CD4-positive, CD25-positive, alpha-beta regulatory T cell (primary cell): Measurements from ENCODE around the gene ALDH1L1. TPM values are rescaled to one million over a fixed set of nuclear protein-coding genes. Genes with fewer than 3 reads are reported as not detected.

Experiments used
- ATAC-seq, 2 donors: fragments of 150-1000 bp; cut with Tn5 transposase; one replicate each; pipeline ENCODE4 v1.10.0; 2021; ENCODE audit warnings: low read depth in 2 of 2, moderate number of reproducible peaks in 2 of 2, moderate library complexity in 1 of 2
- DNase-seq, 3 donors: peaks; one replicate each; pipeline versions ENCODE4 v3.0.0 to v3.0.0-alpha.2; 2012 to 2022; ENCODE audit warnings: mixed read lengths in 1 of 3
- H3K27ac ChIP-seq: one replicate; pipeline ENCODE4 v1.7.0; 2013; ENCODE audit warnings: mild to moderate bottlenecking, low read length; ENCODE audit not compliant: insufficient read depth, poor library complexity, severe bottlenecking
- H3K27me3 ChIP-seq: one replicate; pipeline ENCODE4 v1.7.0; 2013; ENCODE audit warnings: low read length; ENCODE audit not compliant: control insufficient read depth, insufficient read depth
- H3K36me3 ChIP-seq: one replicate; pipeline ENCODE4 v1.7.0; 2013; ENCODE audit warnings: mild to moderate bottlenecking, low read length, moderate library complexity; ENCODE audit not compliant: control insufficient read depth, insufficient read depth
- H3K4me1 ChIP-seq: 2 replicates; pipeline ENCODE4 v1.7.0; 2013; ENCODE audit warnings: mild to moderate bottlenecking, low read length; ENCODE audit not compliant: insufficient read depth, control insufficient read depth, poor library complexity, severe bottlenecking
- H3K4me3 ChIP-seq: one replicate; pipeline ENCODE4 v1.7.0; 2013; ENCODE audit warnings: low read depth, mild to moderate bottlenecking, low read length, moderate library complexity
- H3K9me3 ChIP-seq, 2 experiments: 1 replicate in 1 of 2; 2 replicates in 1 of 2; pipeline ENCODE4 v1.7.0; 2013; ENCODE audit warnings: low read length in 2 of 2, mild to moderate bottlenecking in 1 of 2, moderate library complexity in 1 of 2; ENCODE audit not compliant: control insufficient read depth in 2 of 2
- H3K27ac Mint-ChIP-seq, 3 donors: one replicate each; pipeline ENCODE4 v1.8.0; 2020 to 2022; ENCODE audit warnings: mild to moderate bottlenecking in 3 of 3, mixed read lengths in 3 of 3, moderate library complexity in 2 of 3
- H3K27me3 Mint-ChIP-seq: one replicate; pipeline ENCODE4 v1.8.0; 2022; ENCODE audit warnings: mild to moderate bottlenecking, mixed read lengths
- H3K36me3 Mint-ChIP-seq: one replicate; pipeline ENCODE4 v1.8.0; 2020; ENCODE audit warnings: mixed read lengths
- H3K4me1 Mint-ChIP-seq, 4 donors: one replicate each; pipeline ENCODE4 v1.8.0; 2020 to 2022; ENCODE audit warnings: mixed read lengths in 4 of 4, mild to moderate bottlenecking in 1 of 4
- H3K4me3 Mint-ChIP-seq, 4 donors: one replicate each; pipeline ENCODE4 v1.8.0; 2020 to 2022; ENCODE audit warnings: mild to moderate bottlenecking in 4 of 4, mixed read lengths in 4 of 4, moderate library complexity in 3 of 4
- H3K9me3 Mint-ChIP-seq, 7 donors: one replicate each; pipeline ENCODE4 v1.8.0; 2020 to 2022; ENCODE audit warnings: mixed read lengths in 7 of 7, mild to moderate bottlenecking in 3 of 7, moderate library complexity in 2 of 7
- polyA plus RNA-seq, 4 donors: library from polyadenylated mRNA; unstranded; fragments of 300-500 nt; fragmentation: Illumina TruSeq; gene quantifications; one replicate each; pipeline ENCODE4 v1.2.3, GENCODE V29; 2021
- total RNA-seq: library from RNA; stranded (reverse); gene quantifications from one replicate; pipeline ENCODE4 v1.2.3, GENCODE V29; 2022

The ALDH1L1 gene
- total and polyA plus RNA-seq, 5 donors from 2014 or later = 0.08 TPM; not detected in 4

DNA sequence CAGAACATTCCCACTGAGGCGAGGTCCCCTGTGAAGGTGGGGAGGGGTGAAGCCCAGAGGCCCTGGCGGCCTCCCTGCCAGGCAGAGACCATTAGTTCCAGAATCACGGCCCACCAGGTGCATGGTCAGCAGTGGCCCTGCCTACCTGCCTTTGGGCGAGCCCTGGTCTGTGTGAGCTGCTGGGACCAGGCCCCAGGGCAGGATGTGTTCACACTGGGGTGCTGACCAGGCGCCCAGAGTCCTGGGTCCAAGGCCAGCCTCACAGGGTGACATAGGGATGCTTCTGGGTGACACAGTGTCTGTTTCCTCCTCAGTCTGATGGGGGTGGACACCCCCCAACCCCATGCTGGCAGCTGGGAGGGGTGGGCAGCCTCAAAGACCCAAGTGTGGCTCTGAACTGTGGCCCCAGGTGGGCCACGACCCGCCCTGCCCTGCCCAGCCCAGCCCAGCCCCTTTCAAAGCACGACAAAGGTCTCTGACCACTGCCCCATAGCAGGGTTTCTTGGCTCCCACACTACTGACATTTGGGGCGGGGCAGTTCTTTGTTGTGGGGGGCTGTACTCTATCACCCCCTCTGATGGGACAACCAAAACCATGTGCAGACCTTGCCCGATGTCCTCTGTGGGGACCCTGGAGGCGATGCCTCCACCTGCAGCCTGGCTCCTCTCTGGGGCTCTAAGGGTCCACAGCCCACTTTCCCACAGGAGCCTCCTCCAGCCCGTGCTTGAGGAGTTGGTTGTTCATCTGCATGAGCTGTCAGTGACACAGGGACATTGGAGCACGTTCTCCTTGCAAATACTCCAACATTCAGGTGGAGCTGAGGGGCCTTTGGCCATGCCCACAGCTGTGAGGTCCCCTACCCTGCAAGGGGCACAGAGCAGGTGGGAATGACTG, 51.6 kb downstream of the ALDH1L1 start:
- Histone ChIP-seq H3K27ac (no peak overlapping the region), H3K36me3 (no peaks in the 10 kb centered on the region), H3K4me1 (no peaks in the 10 kb centered on the region), H3K27me3 (no peaks in the 10 kb centered on the region), H3K9me3 (no peaks in the 10 kb centered on the region), H3K4me3 (no peak overlapping the region)
- H3K4me3 Mint-ChIP-seq = no peak overlapping the region
- no peaks in the 10 kb centered on the region for H3K9me3 Mint-ChIP-seq
- no peak for ATAC-seq
- H3K27me3 Mint-ChIP-seq = peaks cover 9% of the 10 kb centered on the region
- DNase-seq = no peak
- no peaks in the 10 kb centered on the region for H3K4me1 Mint-ChIP-seq
- H3K36me3 Mint-ChIP-seq = no peaks in the 10 kb centered on the region
- H3K27ac Mint-ChIP-seq = no peak overlapping the region

DNA sequence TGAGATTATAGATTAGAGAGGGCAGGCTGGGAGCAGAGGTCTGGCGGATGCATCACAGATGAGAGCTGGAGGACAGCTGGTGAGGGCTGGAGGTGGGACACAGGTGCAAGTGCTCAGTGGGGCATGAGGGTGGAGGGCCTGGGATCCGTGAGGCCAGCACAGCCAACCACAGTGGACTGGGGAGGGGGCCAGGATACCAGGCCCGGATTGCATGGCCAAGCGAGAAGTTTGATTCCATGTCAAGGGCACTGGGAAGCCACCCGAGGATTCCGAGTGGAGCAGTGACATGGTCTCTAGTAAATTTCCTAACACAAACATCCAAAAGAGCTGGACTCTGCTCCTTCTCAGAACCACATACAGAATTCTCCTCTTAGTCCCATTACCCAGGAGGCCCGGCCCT, 52.5 kb downstream of the ALDH1L1 start:
- Mint-ChIP-seq H3K27me3 (peaks cover 9% of the 10 kb centered on the region), H3K4me3 (no peak overlapping the region), H3K9me3 (no peaks in the 10 kb centered on the region), H3K4me1 (no peaks in the 10 kb centered on the region), H3K36me3 (no peaks in the 10 kb centered on the region), H3K27ac (no peak overlapping the region)
- no peak overlapping the region for H3K27ac ChIP-seq
- H3K9me3 ChIP-seq = no peaks in the 10 kb centered on the region
- H3K4me1 ChIP-seq = no peaks in the 10 kb centered on the region
- H3K36me3 ChIP-seq = no peaks in the 10 kb centered on the region
- no peaks in the 10 kb centered on the region for H3K27me3 ChIP-seq
- no peak overlapping the region for H3K4me3 ChIP-seq
- no peak for ATAC-seq
- no peak for DNase-seq

DNA sequence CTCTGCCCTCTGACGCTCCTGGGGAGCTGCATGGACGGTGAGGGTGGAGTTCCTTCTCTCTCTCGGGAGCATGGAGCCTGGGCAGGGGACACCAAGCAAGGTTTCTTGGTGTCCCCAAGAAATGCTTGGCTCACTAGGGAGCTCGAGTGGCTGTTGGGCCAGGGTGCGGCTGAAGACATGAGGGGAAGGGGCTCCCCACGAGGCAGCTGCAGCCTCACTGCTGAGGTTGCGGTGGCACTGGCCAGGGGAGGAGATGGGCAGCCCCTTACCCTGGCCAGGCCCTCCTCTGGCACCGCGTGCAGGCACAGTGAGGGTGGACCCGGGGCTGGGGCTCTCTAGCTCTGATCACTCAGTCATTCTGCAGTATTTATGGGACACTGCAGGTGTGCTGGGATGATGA, 52.9 kb downstream of the ALDH1L1 start:
- H3K4me1 Mint-ChIP-seq = no peaks in the 10 kb centered on the region
- Histone ChIP-seq H3K27ac (no peak overlapping the region), H3K9me3 (no peaks in the 10 kb centered on the region), H3K36me3 (no peaks in the 10 kb centered on the region), H3K4me3 (no peak overlapping the region), H3K4me1 (no peaks in the 10 kb centered on the region), H3K27me3 (no peaks in the 10 kb centered on the region)
- no peaks in the 10 kb centered on the region for H3K36me3 Mint-ChIP-seq
- H3K4me3 Mint-ChIP-seq = no peak overlapping the region
- peaks cover 0 to 1% (median 0%) of the 10 kb centered on the region in 7 donors for H3K9me3 Mint-ChIP-seq
- no peak overlapping the region for H3K27ac Mint-ChIP-seq
- peaks cover 9% of the 10 kb centered on the region for H3K27me3 Mint-ChIP-seq
- ATAC-seq (no peak), DNase-seq (no peak)

DNA sequence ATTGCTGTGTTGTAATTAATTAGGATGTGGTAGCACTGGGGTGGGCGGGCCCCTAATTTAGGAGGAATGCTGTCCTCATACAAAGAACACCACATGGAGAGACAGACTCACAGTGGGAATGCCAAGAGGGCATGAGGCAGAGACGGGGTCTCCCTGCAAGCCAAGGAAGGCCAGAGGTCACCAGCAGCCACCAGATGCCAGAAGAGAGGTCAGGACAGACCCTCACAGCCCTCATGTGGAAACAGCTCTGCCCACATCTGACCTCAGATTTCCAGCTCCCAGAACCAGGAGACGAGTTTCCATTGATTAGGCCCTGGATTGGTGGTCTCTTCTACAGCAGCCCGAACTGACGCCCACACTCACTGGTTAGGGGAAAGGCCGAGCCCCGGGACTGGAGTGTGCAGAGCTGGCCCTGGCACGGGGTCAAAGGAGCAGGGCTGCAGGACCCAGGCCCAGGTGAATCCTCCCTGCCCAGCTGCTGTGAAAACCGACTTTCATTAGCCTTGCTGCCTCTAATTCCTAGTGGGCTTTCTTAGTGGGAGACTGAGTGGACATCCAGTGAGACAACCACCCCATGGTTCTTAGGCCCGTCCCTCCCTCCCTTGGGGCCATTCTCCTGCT, 53.5 kb downstream of the ALDH1L1 start:
- H3K27me3 ChIP-seq = no peaks in the 10 kb centered on the region
- no peaks in the 10 kb centered on the region for H3K4me1 Mint-ChIP-seq
- H3K4me3 Mint-ChIP-seq = no peak overlapping the region
- DNase-seq (no peak), ATAC-seq (peak in 1 of 2 donors; percentile 25)
- no peaks in the 10 kb centered on the region for H3K9me3 ChIP-seq
- peaks cover 0 to 1% (median 0%) of the 10 kb centered on the region in 7 donors for H3K9me3 Mint-ChIP-seq
- H3K36me3 ChIP-seq = no peaks in the 10 kb centered on the region
- no peaks in the 10 kb centered on the region for H3K4me1 ChIP-seq
- no peaks in the 10 kb centered on the region for H3K36me3 Mint-ChIP-seq
- no peak overlapping the region for H3K27ac Mint-ChIP-seq
- no peak overlapping the region for H3K4me3 ChIP-seq
- H3K27ac ChIP-seq = no peak overlapping the region
- peaks cover 9% of the 10 kb centered on the region for H3K27me3 Mint-ChIP-seq

DNA sequence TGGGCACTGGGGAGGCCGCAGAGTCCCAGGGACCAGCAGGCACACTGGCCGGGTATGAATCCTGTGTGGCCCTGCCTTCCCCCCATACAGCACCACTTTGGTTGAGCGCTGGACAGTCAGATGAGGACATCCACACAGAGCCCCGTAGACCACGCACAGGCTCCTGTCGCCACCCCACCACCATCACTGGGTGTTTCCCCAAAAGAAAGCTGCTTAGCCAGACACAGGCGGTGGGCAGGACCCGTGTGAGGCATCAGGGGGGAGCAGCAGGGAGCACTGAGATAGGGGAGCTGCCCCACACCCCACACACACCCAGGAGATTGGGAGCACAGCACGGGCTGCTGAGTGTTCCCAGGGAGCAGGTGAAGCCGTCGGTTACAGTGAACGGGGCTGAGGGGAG, 54.1 kb downstream of the ALDH1L1 start:
- ATAC-seq = no peak
- Histone ChIP-seq H3K27me3 (no peaks in the 10 kb centered on the region), H3K4me3 (no peak overlapping the region), H3K4me1 (no peaks in the 10 kb centered on the region), H3K9me3 (no peaks in the 10 kb centered on the region), H3K36me3 (no peaks in the 10 kb centered on the region), H3K27ac (no peak overlapping the region)
- Mint-ChIP-seq H3K9me3 (peaks cover 0 to 1% (median 0%) of the 10 kb centered on the region in 7 donors), H3K4me1 (no peaks in the 10 kb centered on the region), H3K27me3 (peaks cover 4% of the 10 kb centered on the region), H3K4me3 (no peak overlapping the region), H3K36me3 (no peaks in the 10 kb centered on the region), H3K27ac (no peak overlapping the region)
- no peak for DNase-seq

DNA sequence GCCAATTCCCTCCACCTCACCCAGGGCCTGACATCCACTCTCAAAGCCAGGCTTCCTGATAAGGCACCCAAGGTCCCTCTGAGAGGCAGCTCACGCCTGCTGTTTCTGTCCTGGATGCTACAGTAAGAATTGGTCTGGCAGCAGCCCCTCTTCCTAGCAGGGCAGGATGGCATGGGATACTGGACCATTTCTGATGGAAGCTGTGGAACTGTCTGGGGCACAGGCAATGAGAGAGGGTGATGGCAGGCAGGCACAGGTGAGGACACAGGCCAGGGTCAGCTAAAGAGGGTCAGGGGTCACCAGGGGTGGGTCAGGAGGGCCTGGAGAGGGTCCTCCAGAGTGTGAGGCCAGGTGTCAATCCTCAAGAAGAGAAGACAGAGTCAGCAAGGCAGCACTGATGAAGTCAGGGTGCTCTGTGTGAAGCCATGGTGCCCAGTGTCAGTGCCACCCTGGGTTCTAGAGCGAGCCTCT, 54.6 kb downstream of the ALDH1L1 start:
- Histone ChIP-seq H3K4me3 (no peak overlapping the region), H3K27me3 (no peaks in the 10 kb centered on the region), H3K36me3 (no peaks in the 10 kb centered on the region), H3K4me1 (no peaks in the 10 kb centered on the region), H3K9me3 (no peaks in the 10 kb centered on the region), H3K27ac (no peak overlapping the region)
- Mint-ChIP-seq H3K9me3 (peaks cover 0 to 1% (median 0%) of the 10 kb centered on the region in 7 donors), H3K36me3 (no peaks in the 10 kb centered on the region), H3K4me1 (no peaks in the 10 kb centered on the region), H3K4me3 (no peak overlapping the region), H3K27ac (no peak overlapping the region), H3K27me3 (peaks cover 4% of the 10 kb centered on the region)
- DNase-seq = no peak
- no peak for ATAC-seq

DNA sequence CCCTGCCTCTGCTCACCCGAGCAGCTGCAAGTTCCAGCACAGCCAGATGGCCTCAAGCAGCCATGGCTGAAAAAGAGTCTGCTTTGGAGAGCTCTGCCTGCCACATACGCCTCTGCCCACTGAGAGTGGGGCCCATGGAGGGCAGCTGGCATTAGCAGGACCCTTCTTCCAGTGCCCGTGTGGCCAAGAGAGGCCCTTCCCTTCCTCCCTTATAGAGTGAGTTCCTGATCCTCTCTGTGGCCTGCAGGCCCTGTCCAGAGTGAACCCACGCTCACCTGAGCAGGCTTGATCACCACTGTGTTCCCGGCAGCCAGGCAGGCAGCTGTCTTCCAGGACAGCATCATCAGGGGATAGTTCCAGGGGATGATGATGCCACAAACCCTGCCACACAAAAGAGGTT, 55.0 kb downstream of the ALDH1L1 start:
- DNase-seq = no peak
- H3K27ac Mint-ChIP-seq = no peak overlapping the region

More for the DNA sequence above, 55.0 kb downstream of the ALDH1L1 start:
- H3K27ac ChIP-seq = no peak overlapping the region
- Mint-ChIP-seq H3K4me3 (no peak overlapping the region), H3K36me3 (no peaks in the 10 kb centered on the region), H3K27me3 (peaks cover 4% of the 10 kb centered on the region), H3K4me1 (no peaks in the 10 kb centered on the region), H3K9me3 (peaks cover 0 to 1% (median 0%) of the 10 kb centered on the region in 7 donors)
- no peaks in the 10 kb centered on the region for H3K4me1 ChIP-seq
- H3K27me3 ChIP-seq = no peaks in the 10 kb centered on the region
- no peaks in the 10 kb centered on the region for H3K9me3 ChIP-seq
- H3K36me3 ChIP-seq = no peaks in the 10 kb centered on the region
- no peak for ATAC-seq
- H3K4me3 ChIP-seq = no peak overlapping the region
